Cardiac muscle cell (in vitro differentiated cells and primary cell): ENCODE data around the gene TTLL10. TPM values are rescaled to one million over a fixed set of nuclear protein-coding genes. Genes with fewer than 3 reads are reported as not detected.
"Not testable (repeated sequence)": the region's sequence is repeated elsewhere in the genome, so short reads cannot be mapped to it uniquely, and the experiment has no call there.

Experiments
- DNase-seq, 2 donors: peaks; one replicate each; pipeline versions ENCODE4 v3.0.0 to v3.0.0-alpha.2; 2010 to 2017; ENCODE audit warnings: low read depth in 1 of 2, low spot score in 1 of 2
- H3K27ac ChIP-seq: fragments of 200-600 bp; sonication (generic); 2 replicates; pipeline ENCODE4 v1.5.1; 2016
- H3K27me3 ChIP-seq: fragments of 200-600 bp; sonication (generic); 2 replicates; pipeline ENCODE4 v1.6.0; 2016; ENCODE audit warnings: control low read depth
- H3K36me3 ChIP-seq: fragments of 200-600 bp; sonication (generic); 2 replicates; pipeline ENCODE4 v1.5.1; 2016; ENCODE audit warnings: control low read depth
- H3K4me1 ChIP-seq: fragments of 200-600 bp; sonication (generic); 2 replicates; pipeline ENCODE4 v1.8.1; 2017; ENCODE audit warnings: low read depth, mild to moderate bottlenecking, mixed run types
- H3K4me3 ChIP-seq: fragments of 200-600 bp; sonication (generic); 2 replicates; pipeline ENCODE4 v1.5.1; 2016; ENCODE audit warnings: mild to moderate bottlenecking
- H3K9me3 ChIP-seq: fragments of 200-600 bp; sonication (generic); 2 replicates; pipeline ENCODE4 v1.5.1; 2017; ENCODE audit warnings: low read depth, mild to moderate bottlenecking, control low read depth
- polyA plus RNA-seq: library from polyadenylated mRNA; unstranded; fragments of >200 nt; fragmentation: Nextera tagmentation; extraction: Ambion mirVana; gene quantifications from 2 replicates; pipeline ENCODE4 v1.2.1, GENCODE V29; 2016
- total RNA-seq: library from RNA; depleted of rRNA; stranded (reverse); fragments of >200 nt; gene quantifications from 2 replicates; pipeline ENCODE4 v1.2.3, GENCODE V29; 2016
- TF ChIP-seq, protein P1 (sequence below): IDR thresholded peaks from 2 replicates; pipeline ENCODE4 v1.5.1; 2012; ENCODE audit warnings: low read depth, mild to moderate bottlenecking, low read length

The TTLL10 gene
- total and polyA plus RNA-seq, 2 experiments from 2014 or later: 0.31 TPM; not detected in 1

- H3K9me3 ChIP-seq: no peaks in the 10 kb centered on the region
- TF ChIP-seq, protein P1, sequence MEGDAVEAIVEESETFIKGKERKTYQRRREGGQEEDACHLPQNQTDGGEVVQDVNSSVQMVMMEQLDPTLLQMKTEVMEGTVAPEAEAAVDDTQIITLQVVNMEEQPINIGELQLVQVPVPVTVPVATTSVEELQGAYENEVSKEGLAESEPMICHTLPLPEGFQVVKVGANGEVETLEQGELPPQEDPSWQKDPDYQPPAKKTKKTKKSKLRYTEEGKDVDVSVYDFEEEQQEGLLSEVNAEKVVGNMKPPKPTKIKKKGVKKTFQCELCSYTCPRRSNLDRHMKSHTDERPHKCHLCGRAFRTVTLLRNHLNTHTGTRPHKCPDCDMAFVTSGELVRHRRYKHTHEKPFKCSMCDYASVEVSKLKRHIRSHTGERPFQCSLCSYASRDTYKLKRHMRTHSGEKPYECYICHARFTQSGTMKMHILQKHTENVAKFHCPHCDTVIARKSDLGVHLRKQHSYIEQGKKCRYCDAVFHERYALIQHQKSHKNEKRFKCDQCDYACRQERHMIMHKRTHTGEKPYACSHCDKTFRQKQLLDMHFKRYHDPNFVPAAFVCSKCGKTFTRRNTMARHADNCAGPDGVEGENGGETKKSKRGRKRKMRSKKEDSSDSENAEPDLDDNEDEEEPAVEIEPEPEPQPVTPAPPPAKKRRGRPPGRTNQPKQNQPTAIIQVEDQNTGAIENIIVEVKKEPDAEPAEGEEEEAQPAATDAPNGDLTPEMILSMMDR: no peak
- peaks cover 44% of the 10 kb centered on the region for H3K27me3 ChIP-seq
- H3K27ac ChIP-seq: no peak overlapping the region
- no peak overlapping the region for H3K4me3 ChIP-seq
- H3K36me3 ChIP-seq: no peaks in the 10 kb centered on the region
- no peaks in the 10 kb centered on the region for H3K4me1 ChIP-seq
- no peak for DNase-seq
Measured at GRCh38 chr1:1171546-1172340, 1.9 kb upstream of the TTLL10 start.

- no peak for DNase-seq
- Histone ChIP-seq H3K36me3 (no peaks in the 10 kb centered on the region), H3K27ac (no peak overlapping the region), H3K9me3 (no peaks in the 10 kb centered on the region), H3K4me3 (no peak overlapping the region), H3K4me1 (no peaks in the 10 kb centered on the region), H3K27me3 (peaks cover 48% of the 10 kb centered on the region)
- TF ChIP-seq, protein P1: no peak
Measured at GRCh38 chr1:1173061-1173792, 453 bp upstream of the TTLL10 start.

- no peak for DNase-seq
- no peak overlapping the region for H3K4me3 ChIP-seq
- peaks cover 48% of the 10 kb centered on the region for H3K27me3 ChIP-seq
- no peaks in the 10 kb centered on the region for H3K4me1 ChIP-seq
- TF ChIP-seq, protein P1: no peak
- no peaks in the 10 kb centered on the region for H3K36me3 ChIP-seq
- no peak overlapping the region for H3K27ac ChIP-seq
- no peaks in the 10 kb centered on the region for H3K9me3 ChIP-seq
Measured at GRCh38 chr1:1175221-1176062, 1.8 kb downstream of the TTLL10 start.

DNA sequence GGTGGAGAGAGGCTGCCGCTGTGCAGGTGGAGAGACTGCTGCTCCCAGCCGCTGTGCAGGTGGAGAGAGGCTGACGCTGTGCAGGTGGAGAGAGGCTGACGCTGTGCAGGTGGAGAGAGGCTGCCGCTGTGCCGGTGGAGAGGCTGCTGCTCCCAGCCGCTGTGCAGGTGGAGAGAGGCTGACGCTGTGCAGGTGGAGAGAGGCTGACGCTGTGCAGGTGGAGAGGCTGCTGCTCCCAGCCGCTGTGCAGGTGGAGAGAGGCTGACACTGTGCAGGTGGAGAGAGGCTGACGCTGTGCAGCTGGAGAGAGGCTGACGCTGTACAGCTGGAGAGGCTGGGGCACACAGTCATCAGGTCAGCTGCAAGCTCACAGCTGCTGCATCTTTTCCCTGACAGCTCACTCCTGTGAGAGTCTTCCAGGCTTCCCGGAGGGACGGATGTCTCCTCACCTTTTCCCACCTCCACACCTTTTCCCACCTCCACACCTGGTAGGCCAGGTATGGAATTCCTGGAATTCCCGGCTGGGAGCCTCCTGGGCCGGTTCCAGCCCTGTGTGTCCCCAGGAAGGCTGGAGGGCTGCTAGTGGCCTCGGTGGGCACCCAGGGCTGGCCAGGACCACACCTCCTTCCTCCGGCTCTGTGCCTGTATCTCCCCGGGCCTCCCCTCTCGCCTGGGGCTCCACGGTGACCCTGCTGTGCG, 2.5 kb downstream of the TTLL10 start:
- peaks cover 48% of the 10 kb centered on the region for H3K27me3 ChIP-seq
- not testable (repeated sequence) for H3K36me3 ChIP-seq, DNase-seq, H3K4me3 ChIP-seq, H3K27ac ChIP-seq, H3K9me3 ChIP-seq, H3K4me1 ChIP-seq

GRCh38 chr1:1176931-1177330, 3.3 kb downstream of the TTLL10 start:
- no peak overlapping the region for H3K27ac ChIP-seq
- no peaks in the 10 kb centered on the region for H3K36me3 ChIP-seq
- peaks cover 48% of the 10 kb centered on the region for H3K27me3 ChIP-seq

More at GRCh38 chr1:1176931-1177330, 3.3 kb downstream of the TTLL10 start:
- Histone ChIP-seq H3K4me3 (no peak overlapping the region), H3K9me3 (no peaks in the 10 kb centered on the region), H3K4me1 (no peaks in the 10 kb centered on the region)
- TF ChIP-seq, protein P1: no peak
- DNase-seq: no peak
